HG02763 (cell line): ENCODE measurements around the gene INSYN1.
A peak's percentile ranks its signal among the peaks of the same experiment; 100 is the strongest.
"Not testable (repeated sequence)": the region's sequence is repeated elsewhere in the genome, so short reads cannot be mapped to it uniquely, and the experiment has no call there.

Experiments
- ATAC-seq: cut with Tn5 transposase; IDR thresholded peaks from one replicate; pipeline ENCODE4 v1.9.1; 2021; ENCODE audit warnings: mild to moderate bottlenecking, moderate library complexity; ENCODE audit not compliant: unreplicated experiment

The INSYN1 gene

DNA sequence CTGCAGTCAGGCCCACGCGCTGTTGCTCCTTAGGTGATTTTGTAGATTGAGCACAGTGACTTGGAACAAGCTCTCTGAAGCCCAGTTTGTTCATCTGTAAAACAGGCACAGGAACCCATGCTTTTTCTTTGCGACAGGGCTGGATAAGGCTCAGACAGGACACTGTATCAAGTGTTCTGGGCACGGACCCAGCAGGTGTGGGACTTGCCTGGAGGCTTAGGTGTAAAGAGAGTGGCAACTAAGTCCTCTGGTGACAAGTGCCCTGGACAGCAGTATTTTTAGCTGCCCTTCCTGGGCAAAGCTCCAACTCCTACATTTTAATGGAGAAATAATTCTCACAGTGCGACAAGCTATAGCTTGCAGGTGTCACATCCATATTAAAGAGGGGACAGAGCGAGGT is 36.7 kb downstream of the INSYN1 start:
- no peak for ATAC-seq

DNA sequence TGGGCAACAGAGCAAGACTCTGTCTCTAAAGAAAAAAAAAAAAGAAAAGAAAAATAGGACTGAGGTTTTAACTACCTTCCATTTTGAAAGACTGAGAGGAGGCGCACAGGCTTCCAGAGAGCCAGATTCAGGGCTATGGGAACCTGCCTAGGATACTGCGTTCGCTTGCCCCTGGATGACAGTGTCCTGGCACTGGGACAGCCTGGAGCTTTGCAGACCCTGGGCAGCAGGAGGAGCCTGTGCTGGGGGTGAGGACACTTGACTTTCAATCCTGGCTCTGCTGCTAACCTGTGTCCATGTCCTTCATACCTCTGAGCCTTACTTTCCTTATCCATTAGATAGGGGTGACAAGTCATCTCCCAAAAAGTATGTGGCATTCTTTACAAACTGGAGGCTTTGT is 37.7 kb downstream of the INSYN1 start:
- ATAC-seq: no peak

DNA sequence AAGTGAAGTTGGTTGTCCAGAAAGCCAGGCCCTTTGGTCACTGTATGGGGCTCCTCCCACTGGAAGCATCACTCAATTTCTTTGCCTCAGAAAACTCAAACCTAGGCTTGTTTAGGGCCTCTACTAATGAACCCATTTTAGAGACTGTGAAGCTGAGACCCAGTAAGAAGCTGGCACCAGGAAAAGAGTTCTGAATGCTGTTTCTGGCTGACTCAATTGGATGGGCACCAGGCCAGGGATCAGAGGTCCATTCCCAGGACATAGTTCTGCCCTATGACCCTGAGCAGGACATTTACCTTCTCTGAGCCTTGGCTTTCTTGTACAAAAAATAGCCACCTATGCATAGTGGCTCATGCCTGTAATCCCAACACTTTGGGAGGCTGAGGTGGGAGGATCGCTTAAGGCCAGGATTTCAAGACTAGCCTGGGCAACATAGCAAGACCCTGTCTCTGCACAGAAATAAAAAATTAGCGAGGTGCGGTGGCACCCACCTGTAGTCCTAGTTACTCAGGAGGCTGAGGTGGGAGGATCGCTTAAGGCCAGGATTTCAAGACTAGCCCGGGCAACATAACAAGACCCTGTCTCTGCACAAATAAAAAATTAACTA is 38.4 kb downstream of the INSYN1 start:
- ATAC-seq: no peak

DNA sequence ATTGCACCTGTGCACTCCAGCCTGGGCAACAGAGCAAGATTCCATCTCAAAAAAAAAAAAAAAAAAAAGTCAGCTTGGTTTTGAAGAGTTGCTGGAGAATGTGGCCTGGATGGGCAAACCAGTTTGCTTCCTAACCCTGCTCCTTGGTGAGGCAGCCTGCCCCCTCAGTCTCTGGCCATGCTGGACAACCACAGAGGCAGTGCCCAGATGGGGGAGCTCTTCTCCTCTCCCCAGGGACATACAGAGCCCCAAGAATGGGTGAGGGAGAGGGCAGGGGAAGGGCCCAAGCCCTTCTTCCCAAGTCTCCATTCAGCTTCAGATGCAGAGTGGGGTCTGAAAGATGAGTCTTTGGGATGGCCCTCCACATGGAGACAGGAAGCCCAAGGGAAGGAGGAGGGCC is 41.0 kb downstream of the INSYN1 start:
- ATAC-seq: no peak

DNA sequence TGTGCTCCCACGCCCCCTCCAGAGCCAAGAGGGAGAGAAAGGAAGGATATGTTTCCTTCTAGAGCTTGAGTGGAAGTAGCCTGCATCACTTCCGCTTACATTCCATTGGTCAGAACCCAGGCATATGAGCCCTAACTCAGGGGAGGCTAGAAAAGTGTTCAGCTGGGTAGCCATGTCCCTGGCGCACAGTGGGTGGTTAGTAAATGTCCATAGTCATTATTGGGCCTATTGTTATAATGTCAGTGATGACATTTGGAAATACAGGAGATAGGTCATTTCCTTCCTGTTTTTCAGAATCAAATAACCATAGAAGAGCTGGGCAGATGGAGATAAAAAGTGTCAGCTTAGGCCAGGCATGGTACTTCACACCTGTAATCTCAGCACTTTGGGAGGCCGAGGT is 41.6 kb downstream of the INSYN1 start:
- ATAC-seq: no peak

DNA sequence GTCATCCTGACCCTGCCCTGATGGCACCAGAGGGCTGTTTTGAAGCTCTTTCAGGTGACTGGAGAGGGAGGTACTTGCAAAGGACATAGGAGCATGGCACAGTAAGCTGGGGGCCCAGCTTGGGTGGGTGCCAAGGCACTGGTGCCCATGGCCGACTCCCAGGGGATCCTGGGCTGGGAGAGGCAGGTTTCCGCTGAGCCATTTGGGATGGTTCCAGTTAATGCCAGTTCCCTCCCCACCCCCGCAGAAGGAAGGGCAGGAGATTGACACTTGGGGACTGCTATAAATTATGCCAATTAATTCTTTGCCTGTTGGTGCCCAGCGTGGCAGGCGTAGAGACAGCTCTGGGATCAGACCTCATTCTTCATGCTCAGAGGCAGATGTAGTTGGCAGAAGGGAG is 42.8 kb downstream of the INSYN1 start:
- ATAC-seq: no peak

DNA sequence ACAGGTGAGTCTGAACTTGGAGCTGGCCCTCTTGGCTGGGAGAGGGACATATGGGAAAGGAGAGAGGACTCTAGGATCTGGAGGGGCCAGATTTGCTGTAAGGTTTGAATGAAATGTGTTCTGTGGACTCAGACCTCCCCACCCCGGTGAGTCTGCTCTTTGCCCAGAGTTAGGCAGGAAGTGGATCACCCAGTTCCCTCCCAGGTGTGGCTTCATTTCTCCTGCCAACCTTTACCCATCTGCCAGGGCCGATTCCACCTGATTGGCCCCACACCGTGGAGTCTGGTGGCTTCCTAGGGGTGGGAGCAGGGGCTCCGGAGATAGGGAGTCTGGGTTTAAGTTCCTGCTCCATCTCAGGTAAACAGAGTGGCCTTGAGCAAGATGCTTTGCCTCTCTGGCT is 43.5 kb downstream of the INSYN1 start:
- no peak for ATAC-seq

DNA sequence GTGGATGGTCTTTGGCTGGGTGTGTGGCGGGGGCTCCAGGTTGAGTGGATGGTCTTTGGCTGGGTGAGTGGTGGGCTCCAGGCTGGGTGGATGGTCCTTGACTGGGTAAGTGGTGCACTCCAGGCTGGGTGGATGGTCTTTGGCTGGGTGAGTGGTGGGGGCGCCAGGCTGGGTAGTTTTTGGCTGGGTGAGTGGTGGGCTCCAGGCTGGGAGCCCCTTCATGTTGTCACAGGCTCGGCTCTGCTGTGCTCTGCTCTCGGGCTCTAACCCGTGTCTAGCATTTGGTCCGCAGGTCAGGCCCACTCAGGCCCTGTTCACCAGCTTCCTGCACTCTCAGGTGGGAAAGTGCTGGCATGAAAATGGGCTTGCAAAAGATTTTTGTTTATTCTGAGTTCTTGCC is 43.9 kb downstream of the INSYN1 start:
- ATAC-seq: no peak

DNA sequence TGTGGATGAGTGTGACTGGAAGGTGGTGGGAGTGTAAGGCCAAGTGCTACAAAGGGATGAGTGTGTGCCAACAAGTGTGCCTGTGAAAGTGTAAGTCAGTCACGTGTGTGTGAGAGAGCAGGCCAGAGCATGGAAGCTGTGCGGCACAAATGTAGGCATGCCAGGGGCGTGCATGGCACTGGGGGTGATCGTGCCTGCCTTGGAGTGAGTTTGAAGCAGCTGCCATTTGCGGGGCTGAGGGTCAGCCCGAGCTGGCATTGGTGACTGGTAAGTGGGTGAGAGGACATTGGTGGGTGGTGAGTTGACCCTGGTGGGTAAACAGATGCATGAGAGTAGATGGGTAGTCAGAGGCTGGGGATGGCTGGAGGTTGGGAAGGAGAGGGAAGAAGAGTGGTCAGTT is 44.5 kb downstream of the INSYN1 start:
- ATAC-seq: no peak

DNA sequence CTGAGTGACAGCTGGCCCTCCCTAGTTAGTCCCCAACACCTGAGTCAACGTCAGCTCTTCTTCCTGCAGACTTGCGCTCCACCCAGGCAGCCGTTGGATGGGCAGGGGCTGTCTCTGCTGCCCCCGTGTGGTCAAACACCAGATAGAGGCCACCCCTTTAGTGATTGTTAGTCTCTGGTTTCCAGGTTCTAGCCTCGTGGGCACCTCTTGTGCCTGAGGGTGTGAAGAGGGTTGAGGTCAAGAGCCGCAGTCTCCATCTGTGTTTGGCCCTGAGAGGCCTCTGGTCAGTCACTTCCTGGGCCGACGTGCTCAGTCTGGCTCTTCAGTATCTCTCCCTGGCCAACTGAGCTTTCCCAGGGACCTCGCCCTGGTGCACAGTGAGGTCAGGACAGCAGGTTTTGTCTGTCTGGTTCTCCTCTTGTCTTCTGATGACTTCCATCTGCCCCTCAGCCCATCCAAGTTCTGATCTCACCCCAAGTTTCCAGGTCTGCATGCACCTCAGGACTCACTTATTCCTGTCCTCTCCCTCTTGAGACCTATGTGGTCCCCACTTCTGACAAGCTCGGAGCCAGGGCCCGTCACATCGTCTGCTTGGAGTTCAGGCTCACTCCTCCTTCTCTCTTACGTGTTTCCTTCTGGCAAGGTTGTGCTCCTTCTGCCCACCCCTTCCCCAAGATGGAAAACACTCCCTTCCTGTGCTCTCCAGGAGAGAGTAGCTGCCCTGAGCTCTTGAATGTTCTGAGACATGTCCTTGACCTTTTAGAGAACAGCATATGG is 48.1 kb downstream of the INSYN1 start:
- no peak for ATAC-seq

DNA sequence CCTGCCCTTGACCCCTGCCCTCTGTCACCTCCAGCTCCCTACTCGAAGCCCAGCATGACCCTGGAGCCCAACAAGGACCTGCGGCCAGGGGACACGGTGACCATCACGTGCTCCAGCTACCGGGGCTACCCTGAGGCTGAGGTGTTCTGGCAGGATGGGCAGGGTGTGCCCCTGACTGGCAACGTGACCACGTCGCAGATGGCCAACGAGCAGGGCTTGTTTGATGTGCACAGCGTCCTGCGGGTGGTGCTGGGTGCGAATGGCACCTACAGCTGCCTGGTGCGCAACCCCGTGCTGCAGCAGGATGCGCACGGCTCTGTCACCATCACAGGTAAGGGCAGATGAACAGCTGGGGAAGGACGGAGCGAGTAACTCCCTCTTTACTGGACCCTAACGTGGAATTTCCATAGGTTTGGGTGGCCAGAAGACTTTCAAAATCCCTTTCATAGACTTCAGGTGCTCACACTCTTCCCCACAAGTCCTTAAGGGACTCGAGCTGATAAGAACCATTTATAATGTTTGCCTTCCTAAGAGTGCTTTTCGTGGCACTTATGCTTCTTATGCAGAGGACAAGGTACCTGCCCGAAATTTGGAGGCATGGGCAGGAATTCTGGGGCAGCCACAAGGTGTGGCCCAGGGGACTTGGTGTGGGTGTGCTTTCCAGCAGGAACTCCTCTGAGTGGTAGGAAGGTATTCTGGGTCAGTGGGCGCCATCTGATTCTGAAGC is 48.8 kb downstream of the INSYN1 start:
- not testable (repeated sequence) for ATAC-seq

DNA sequence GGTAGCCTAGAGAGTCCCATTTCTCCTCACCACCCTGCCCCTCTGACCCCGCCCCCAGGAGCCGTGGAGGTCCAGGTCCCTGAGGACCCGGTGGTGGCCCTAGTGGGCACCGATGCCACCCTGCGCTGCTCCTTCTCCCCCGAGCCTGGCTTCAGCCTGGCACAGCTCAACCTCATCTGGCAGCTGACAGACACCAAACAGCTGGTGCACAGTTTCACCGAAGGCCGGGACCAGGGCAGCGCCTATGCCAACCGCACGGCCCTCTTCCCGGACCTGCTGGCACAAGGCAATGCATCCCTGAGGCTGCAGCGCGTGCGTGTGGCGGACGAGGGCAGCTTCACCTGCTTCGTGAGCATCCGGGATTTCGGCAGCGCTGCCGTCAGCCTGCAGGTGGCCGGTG is 49.5 kb downstream of the INSYN1 start:
- ATAC-seq: not testable (repeated sequence)

DNA sequence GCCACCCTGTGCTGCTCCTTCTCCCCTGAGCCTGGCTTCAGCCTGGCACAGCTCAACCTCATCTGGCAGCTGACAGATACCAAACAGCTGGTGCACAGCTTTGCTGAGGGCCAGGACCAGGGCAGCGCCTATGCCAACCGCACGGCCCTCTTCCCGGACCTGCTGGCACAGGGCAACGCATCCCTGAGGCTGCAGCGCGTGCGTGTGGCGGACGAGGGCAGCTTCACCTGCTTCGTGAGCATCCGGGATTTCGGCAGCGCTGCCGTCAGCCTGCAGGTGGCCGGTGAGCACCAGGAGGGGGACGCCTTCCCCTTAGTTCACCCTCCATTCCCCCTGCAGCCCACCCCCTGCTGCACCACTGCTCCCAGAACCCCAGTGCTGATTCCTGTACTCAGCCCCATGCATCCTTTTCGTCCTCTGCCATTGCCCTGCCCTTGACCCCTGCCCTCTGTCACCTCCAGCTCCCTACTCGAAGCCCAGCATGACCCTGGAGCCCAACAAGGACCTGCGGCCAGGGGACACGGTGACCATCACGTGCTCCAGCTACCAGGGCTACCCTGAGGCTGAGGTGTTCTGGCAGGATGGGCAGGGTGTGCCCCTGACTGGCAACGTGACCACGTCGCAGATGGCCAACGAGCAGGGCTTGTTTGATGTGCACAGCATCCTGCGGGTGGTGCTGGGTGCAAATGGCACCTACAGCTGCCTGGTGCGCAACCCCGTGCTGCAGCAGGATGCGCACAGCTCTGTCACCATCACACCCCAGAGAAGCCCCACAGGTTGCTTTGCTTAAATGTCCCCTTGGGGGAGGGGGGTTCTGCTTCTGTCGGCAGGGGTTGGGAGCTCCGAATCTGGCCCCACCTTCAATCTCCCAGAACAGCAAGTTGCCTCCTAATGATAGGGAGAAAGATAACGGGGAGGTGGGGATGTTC is 50.6 kb downstream of the INSYN1 start:
- ATAC-seq: not testable (repeated sequence)

DNA sequence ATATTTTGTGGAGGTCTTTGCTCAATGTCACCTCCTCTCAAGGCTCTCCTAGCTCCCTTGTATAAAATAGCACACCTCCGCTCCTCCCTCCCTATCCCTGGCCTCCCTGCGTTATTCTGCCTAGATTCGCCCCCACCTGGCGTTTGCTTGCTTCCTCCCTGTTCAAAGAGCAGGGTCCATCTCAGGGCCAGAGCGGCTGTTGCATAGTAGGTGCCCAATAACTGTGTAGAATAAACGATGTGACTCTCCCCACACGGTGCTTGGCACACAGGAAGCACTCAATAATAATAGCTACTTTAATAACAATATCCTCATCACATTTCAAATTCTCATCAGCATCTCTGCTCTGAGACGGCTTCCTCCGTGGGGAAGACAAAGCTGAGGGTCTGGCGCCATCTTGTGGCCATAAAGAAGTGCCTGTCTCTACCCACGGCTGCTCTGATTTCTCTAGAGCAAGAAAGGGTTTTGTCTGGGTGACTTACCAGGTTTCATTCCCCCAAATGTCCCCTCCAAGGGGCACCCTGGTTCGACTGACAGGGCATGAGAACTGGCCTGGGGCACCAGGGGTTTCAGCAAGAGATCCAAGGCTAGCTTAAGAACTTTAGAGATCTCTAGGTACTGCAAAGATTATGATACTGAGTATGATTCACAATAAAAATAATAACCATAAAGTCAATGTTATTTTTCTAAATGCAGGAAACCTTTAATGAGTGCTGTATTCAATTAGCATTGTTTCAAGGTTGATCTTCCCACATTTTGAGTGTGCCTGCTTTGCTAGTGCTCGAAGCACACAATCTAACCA is 52.9 kb downstream of the INSYN1 start:
- no peak for ATAC-seq

DNA sequence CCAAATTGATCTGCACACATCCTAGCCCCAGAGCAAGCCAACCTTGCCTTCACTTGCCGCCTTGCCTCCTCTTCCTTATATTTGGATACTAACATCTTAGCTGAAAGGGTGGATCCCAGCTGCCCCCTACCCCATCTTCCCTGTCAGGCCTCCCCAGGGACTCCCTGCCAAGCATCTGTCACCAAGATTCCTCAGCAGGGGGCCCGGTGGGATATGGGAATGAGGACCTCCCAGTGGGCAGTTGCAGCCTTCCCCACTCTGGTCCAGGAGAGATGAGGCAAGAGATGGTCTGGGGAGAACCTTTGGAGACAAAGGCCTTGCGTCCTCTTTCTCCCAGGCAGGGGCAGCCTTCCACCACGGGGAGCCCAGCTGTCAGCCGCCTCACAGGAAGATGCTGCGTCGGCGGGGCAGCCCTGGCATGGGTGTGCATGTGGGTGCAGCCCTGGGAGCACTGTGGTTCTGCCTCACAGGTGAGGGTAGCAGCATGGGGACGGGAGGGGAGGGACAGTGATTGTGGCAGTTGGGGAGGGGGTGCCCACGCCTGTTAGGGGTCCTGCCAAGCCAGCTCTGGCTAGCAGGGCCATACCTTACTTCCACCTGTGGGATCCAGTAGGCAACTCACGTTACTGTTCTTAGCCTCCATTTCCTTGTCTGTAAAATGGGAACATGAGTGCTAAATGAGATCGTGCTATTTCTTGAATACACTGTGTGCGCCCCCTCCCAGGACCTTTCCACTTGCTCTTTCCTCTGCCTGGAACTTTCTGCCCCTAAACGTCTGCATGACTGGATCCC is 53.7 kb downstream of the INSYN1 start:
- no peak for ATAC-seq

DNA sequence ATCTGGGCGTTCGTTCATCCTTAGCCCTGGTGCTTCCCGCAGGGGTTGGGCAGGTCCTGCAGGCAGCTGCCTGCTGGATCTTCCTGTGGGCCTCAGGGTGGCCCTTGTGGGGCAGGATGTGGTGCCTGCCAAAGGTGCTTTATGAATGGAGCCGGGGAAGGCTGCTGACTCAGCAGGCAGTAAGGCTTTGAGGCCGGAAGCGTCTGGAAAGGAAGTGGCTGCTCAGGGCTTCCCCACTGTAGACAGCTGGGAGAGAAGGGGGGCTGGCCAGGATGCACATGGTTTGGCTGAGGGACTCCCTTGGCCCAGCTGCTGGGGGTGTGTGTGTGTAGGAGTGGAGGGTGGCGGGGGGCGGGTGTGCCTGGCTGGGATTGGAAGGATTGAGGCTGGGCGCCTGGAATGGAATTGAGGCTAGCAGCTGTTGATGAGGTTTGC is 56.1 kb downstream of the INSYN1 start:
- ATAC-seq: peak; percentile 78

DNA sequence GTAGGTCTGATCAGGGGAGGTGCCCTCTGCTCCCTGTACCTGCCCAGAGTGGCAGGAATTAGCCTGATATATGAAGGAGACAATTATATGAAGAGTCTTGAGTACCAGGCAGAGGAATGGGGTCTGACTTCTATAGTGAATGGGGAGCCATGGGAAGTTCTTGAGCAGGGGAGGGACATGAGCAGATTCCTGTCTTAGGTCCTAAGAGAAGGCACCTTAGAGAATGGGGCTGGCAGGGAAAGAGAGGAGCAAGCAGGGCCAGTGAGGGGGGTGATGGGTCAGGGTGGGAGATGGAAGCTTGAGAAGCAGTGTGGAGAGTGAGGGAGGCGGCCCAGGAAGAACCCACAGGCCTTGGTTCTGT is 56.5 kb downstream of the INSYN1 start:
- no peak for ATAC-seq

DNA sequence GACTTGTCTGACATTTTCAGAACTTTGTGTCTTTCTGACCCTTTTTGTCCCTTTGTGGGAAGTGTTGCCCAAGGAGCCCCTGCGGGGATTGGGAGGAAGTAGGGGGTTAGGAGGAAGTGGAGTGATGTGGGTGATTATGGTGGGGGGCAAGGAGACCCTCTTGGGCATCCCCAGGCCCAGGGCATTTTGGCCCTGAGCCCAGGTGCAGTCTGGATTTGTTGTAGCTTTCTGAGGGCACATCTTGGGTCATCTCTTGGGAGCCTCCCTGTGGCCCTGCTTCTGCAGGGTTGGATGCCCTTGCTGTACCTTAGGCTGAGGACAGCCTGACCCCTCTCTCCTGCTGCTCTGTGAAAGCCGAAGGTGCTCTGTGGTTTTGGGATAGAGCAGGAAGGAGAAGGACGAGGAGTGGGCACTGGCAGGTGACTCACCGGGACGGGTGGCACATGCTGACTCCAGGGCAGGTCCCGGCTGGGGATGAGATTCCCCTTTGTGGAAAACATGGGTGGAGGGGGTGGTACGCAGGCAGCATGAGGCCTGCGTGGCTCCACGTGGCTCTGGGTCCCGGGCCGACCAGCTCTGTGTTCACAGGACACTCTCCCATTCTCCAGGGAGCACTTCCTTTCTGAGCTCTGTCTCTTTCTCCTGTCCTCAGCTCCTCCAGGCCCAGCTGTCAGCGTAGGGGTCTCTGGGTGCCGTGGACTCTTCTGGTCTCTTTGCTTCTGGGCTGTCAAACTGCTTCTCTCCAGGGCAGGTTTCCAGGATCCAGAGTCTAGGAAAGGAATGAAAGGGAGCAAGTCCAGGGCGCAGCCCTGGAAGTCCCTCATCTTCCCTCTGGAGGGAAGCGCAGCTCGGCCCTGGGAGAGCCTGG is 57.1 kb downstream of the INSYN1 start:
- no peak for ATAC-seq
